ENCODE data around the gene KCNMA1.

GRCh38 chr10:76969366-76969948, 668.2 kb downstream of the KCNMA1 start:
- TF ChIP-seq CTCF (IDR thresholded peaks at IDR 0.05 in 2 of 3, conservative IDR thresholded peaks at IDR 0.05 in 1 of 3; ENCODE audit: borderline replicate concordance in 1 of 3, insufficient read depth in 1 of 3, low read depth in 2 of 3, low read length in 2 of 3) (no peak), CBX3 (IDR thresholded peaks at IDR 0.05; ENCODE audit: low read depth) (no peak), EZH2 (IDR thresholded peaks at IDR 0.05) (no peak), RAD21 (IDR thresholded peaks at IDR 0.05; ENCODE audit: low read depth) (no peak), SRF (IDR thresholded peaks at IDR 0.05; ENCODE audit: low read depth) (no peak), SIN3A (IDR thresholded peaks at IDR 0.05; ENCODE audit: low read depth) (no peak), POLR2AphosphoS5 (IDR thresholded peaks at IDR 0.05; ENCODE audit: low read depth, low read length) (no peak), ATF3 (IDR thresholded peaks at IDR 0.05) (no peak), EZH2phosphoT487 (IDR thresholded peaks at IDR 0.05; ENCODE audit: borderline replicate concordance) (no peak), REST (IDR thresholded peaks at IDR 0.05; ENCODE audit: low read depth) (no peak), CEBPB (IDR thresholded peaks at IDR 0.05; ENCODE audit: low read depth) (no peak), YY1 (IDR thresholded peaks at IDR 0.05; ENCODE audit: extremely low read depth, insufficient replicate concordance, low read depth, low read length) (no peak), POLR2A (IDR thresholded peaks at IDR 0.05; ENCODE audit: borderline replicate concordance, extremely low read depth, insufficient read depth, insufficient read length) (no peak)

Measured in HCT116 (cell line).